ENCODE measurements around the gene ABLIM1. TPM values are rescaled to one million over a fixed set of nuclear protein-coding genes. Genes with fewer than 3 reads are reported as not detected.

The ABLIM1 gene
- total and polyA plus RNA-seq, 7 experiments from 2014 or later: 109 to 440 (median 357) TPM

DNA sequence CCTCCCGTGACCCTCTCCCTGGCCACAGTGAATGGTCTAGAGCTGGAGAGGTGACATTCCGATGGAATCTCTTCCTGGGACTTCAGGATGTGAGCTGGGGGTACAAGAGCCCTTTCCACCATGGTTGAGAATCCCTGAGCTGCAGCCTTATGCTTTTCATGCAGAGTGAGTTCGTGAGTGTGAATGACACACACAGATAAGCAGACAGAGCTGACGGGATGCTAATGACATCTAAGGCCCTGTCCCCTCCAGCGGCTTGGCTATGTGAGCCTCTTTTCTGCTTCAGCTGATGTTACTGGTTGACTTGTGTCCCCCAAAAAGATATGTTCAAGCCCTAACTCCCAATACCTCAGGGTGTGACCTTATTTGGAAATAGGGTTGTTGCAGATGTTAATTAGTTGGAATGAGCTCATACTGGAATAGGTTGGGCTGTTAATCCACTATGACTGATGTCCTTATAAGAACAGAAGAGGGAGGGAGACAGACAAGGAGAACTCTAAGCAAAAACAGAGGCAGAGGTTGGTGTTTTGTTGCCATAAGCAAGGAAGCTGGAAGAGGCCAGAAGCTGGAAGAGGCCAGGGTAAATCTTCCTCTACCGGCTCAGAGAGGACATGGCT lies 142.7 kb downstream of the ABLIM1 start:
- intact Hi-C loops (cut with micrococcal nuclease): loop anchor here in 1 of 2 donors (1.0 kb wide), 1 partner anchor 10 kb away; no protein-coding TSS in a partner anchor
- H3K27ac ChIP-seq (ENCODE audit: low read depth, low read length): peak overlapping the region; percentile 94
- peaks cover 0 to 16% (median 0%) of the 10 kb centered on the region in 3 experiments for H3K36me3 ChIP-seq (ENCODE audit: control insufficient read depth in 2 of 3, insufficient read depth in 3 of 3, low read length in 3 of 3)
- peaks cover 0 to 5% (median 0%) of the 10 kb centered on the region in 11 donors for H3K9me3 Mint-ChIP-seq
- peak in 1 of 9 donors; percentile 36 for DNase-seq
- H3K27me3 Mint-ChIP-seq: no peaks in the 10 kb centered on the region
- peak overlapping the region in 8 of 9 donors; percentile 74 to 100 (median 97) for H3K27ac Mint-ChIP-seq
- H3K4me1 Mint-ChIP-seq: peaks cover 78 to 98% (median 94%) of the 10 kb centered on the region in 7 donors
- H3K4me1 ChIP-seq (ENCODE audit: control insufficient read depth in 2 of 2, insufficient read depth in 2 of 2, low read length in 2 of 2): peaks cover 8 to 90% of the 10 kb centered on the region in 2 donors
- H3K4me3 ChIP-seq (ENCODE audit: low read length): no peak overlapping the region
- peak overlapping the region in 9 of 10 donors; percentile 72 to 97 (median 89) for H3K4me3 Mint-ChIP-seq
- POLR2A ChIA-PET: interaction anchor here (0.9 to 14.4 kb wide), 9 partner anchors 10 to 44 kb away, joined by 3 to 189 read pairs (median 8); no protein-coding TSS in a partner anchor
- H3K27me3 ChIP-seq (ENCODE audit: control insufficient read depth in 2 of 2, insufficient read depth in 2 of 2, low read length in 2 of 2): no peaks in the 10 kb centered on the region
- H3K9me3 ChIP-seq (ENCODE audit: control insufficient read depth in 2 of 3, low read length in 3 of 3): no peaks in the 10 kb centered on the region
- peaks cover 2 to 36% (median 22%) of the 10 kb centered on the region in 5 donors for H3K36me3 Mint-ChIP-seq
- CTCF ChIA-PET: interaction anchor here (1.2 to 16.7 kb wide), 5 partner anchors 10 to 188 kb away, joined by 3 to 283 read pairs (median 15); no protein-coding TSS in a partner anchor
- ATAC-seq: no peak

DNA sequence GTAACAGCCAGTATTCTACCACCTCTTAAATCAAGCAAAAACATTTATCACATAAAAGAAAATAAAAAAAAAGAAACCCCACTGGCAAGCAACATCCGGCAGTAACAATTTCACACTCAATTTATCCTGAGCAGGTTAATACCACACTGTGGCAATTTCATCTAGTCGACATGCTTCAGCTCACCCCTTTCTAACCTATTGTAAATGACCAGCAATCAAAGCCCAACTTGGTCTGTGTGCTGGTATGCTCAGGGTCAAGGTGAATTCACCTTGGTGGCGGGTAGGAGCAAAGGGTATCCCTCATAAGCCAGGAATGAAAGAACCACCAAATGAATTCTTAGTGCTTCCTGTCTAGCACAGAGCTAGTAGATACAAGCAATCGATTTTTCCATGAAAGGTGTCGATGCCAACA lies 144.7 kb downstream of the ABLIM1 start:
- POLR2A ChIA-PET: interaction anchor here (0.7 to 14.4 kb wide), 7 partner anchors 12 to 357 kb away, joined by 4 to 189 read pairs (median 5); no protein-coding TSS in a partner anchor
- Histone ChIP-seq H3K4me1 (ENCODE audit: control insufficient read depth in 2 of 2, insufficient read depth in 2 of 2, low read length in 2 of 2) (peaks cover 8 to 83% of the 10 kb centered on the region in 2 donors), H3K9me3 (ENCODE audit: control insufficient read depth in 2 of 3, low read length in 3 of 3) (no peaks in the 10 kb centered on the region), H3K27ac (ENCODE audit: low read depth, low read length) (peak overlapping the region; percentile 94), H3K4me3 (ENCODE audit: low read length) (peak overlapping the region; percentile 15), H3K36me3 (ENCODE audit: control insufficient read depth in 2 of 3, insufficient read depth in 3 of 3, low read length in 3 of 3) (peaks cover 0 to 15% (median 0%) of the 10 kb centered on the region in 3 experiments), H3K27me3 (ENCODE audit: control insufficient read depth in 2 of 2, insufficient read depth in 2 of 2, low read length in 2 of 2) (no peaks in the 10 kb centered on the region)
- Mint-ChIP-seq H3K4me3 (peak overlapping the region; percentile 72 to 97 (median 88)), H3K36me3 (peaks cover 0 to 39% (median 26%) of the 10 kb centered on the region in 5 donors), H3K4me1 (peaks cover 80 to 96% (median 92%) of the 10 kb centered on the region in 7 donors), H3K27ac (peak overlapping the region in 8 of 9 donors; percentile 92 to 100 (median 97)), H3K9me3 (peaks cover 0 to 6% (median 0%) of the 10 kb centered on the region in 11 donors), H3K27me3 (no peaks in the 10 kb centered on the region)
- CTCF ChIA-PET: interaction anchor here (1.0 to 16.7 kb wide), 6 partner anchors 11 to 42 kb away, joined by 3 to 283 read pairs (median 4); no protein-coding TSS in a partner anchor
- peak in 6 of 9 donors; percentile 56 to 68 (median 60) for DNase-seq
- intact Hi-C loops (cut with micrococcal nuclease): loop anchor here in 1 of 2 donors (1.0 kb wide), 4 partner anchors 13 to 31 kb away; no protein-coding TSS in a partner anchor
- ATAC-seq: peak; percentile 54

DNA sequence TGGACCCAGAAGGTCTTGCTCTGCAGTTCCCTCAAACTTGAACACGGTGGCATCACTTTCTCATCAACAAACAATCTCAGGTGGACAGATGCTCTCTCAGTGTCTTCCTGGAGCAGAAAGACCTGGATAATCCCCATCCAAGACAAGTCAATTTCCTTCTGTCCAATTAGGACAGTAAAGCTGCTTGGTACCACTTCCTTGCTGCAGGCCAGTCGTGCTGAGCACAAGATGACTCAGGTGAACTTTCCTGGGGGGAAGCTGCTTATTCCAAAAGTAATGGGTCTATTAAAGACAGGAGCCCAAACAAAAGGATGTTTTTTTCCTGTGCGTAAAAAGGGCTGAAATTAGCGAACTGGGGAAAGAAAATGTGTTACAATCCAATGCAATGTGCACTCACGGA lies 146.2 kb downstream of the ABLIM1 start:
- peaks cover 0 to 37% (median 23%) of the 10 kb centered on the region in 5 donors for H3K36me3 Mint-ChIP-seq
- peaks cover 8 to 83% of the 10 kb centered on the region in 2 donors for H3K4me1 ChIP-seq (ENCODE audit: control insufficient read depth in 2 of 2, insufficient read depth in 2 of 2, low read length in 2 of 2)
- H3K4me3 Mint-ChIP-seq: peak overlapping the region in 9 of 10 donors; percentile 72 to 97 (median 89)

DNA sequence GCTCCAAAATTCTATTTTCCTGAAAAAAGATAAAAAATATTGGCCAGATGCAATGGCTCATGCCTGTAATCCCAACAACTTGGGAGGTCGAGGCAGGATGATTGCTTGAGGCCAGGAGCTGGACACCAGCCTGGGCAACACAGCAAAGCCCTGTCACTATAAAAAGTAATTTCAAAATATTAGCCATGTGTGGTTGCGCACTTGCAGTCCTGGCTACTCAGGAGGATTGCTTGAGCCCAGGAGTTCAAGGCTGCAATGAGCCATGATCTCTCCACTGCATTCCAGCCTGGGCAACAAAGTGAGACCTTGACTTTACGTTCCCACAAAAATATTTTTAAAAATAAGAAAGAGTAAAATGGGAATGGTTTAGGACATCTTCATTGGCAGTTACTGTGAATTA lies 149.7 kb downstream of the ABLIM1 start:
- no peaks in the 10 kb centered on the region for H3K27me3 ChIP-seq (ENCODE audit: control insufficient read depth in 2 of 2, insufficient read depth in 2 of 2, low read length in 2 of 2)
- H3K9me3 Mint-ChIP-seq: peaks cover 0 to 6% (median 0%) of the 10 kb centered on the region in 11 donors
- peaks cover 62 to 96% (median 91%) of the 10 kb centered on the region in 7 donors for H3K4me1 Mint-ChIP-seq
- H3K36me3 ChIP-seq (ENCODE audit: control insufficient read depth in 2 of 3, insufficient read depth in 3 of 3, low read length in 3 of 3): peaks cover 0 to 9% (median 0%) of the 10 kb centered on the region in 3 experiments
- no peaks in the 10 kb centered on the region for H3K9me3 ChIP-seq (ENCODE audit: control insufficient read depth in 2 of 3, low read length in 3 of 3)
- H3K4me3 ChIP-seq (ENCODE audit: low read length): no peak overlapping the region
- peak overlapping the region in 5 of 10 donors; percentile 7 to 63 (median 62) for H3K4me3 Mint-ChIP-seq
- ChIA-PET CTCF (no interaction called here), POLR2A (interaction anchor here (1.4 to 14.5 kb wide), 4 partner anchors 7 to 18 kb away, joined by 6 to 189 read pairs (median 98); no protein-coding TSS in a partner anchor)
- H3K36me3 Mint-ChIP-seq: peaks cover 0 to 53% (median 31%) of the 10 kb centered on the region in 5 donors
- peak overlapping the region in 4 of 9 donors; percentile 43 to 79 (median 74) for H3K27ac Mint-ChIP-seq
- ATAC-seq (no peak), DNase-seq (no peak)
- intact Hi-C loops (cut with micrococcal nuclease): no loop called here
- peak overlapping the region; percentile 43 for H3K27ac ChIP-seq (ENCODE audit: low read depth, low read length)
- peaks cover 0 to 81% of the 10 kb centered on the region in 2 donors for H3K4me1 ChIP-seq (ENCODE audit: control insufficient read depth in 2 of 2, insufficient read depth in 2 of 2, low read length in 2 of 2)
- H3K27me3 Mint-ChIP-seq: no peaks in the 10 kb centered on the region

More for the DNA sequence above, 146.2 kb downstream of the ABLIM1 start:
- intact Hi-C loops (cut with micrococcal nuclease): no loop called here
- DNase-seq (no peak), ATAC-seq (no peak)
- no peaks in the 10 kb centered on the region for H3K27me3 ChIP-seq (ENCODE audit: control insufficient read depth in 2 of 2, insufficient read depth in 2 of 2, low read length in 2 of 2)
- peaks cover 0 to 15% (median 0%) of the 10 kb centered on the region in 3 experiments for H3K36me3 ChIP-seq (ENCODE audit: control insufficient read depth in 2 of 3, insufficient read depth in 3 of 3, low read length in 3 of 3)
- H3K9me3 ChIP-seq (ENCODE audit: control insufficient read depth in 2 of 3, low read length in 3 of 3): no peaks in the 10 kb centered on the region
- Mint-ChIP-seq H3K27me3 (no peaks in the 10 kb centered on the region), H3K9me3 (peaks cover 0 to 6% (median 0%) of the 10 kb centered on the region in 11 donors), H3K27ac (peak overlapping the region in 8 of 9 donors; percentile 92 to 100 (median 97)), H3K4me1 (peaks cover 71 to 96% (median 90%) of the 10 kb centered on the region in 7 donors)
- ChIA-PET POLR2A (interaction anchor here (0.8 to 14.4 kb wide), 3 partner anchors 11 to 20 kb away, joined by 4 to 189 read pairs (median 145); no protein-coding TSS in a partner anchor), CTCF (interaction anchor here (0.5 to 16.7 kb wide), 3 partner anchors 11 to 41 kb away, joined by 3 to 283 read pairs (median 3); no protein-coding TSS in a partner anchor)
- no peak overlapping the region for H3K4me3 ChIP-seq (ENCODE audit: low read length)
- peak overlapping the region; percentile 94 for H3K27ac ChIP-seq (ENCODE audit: low read depth, low read length)

DNA sequence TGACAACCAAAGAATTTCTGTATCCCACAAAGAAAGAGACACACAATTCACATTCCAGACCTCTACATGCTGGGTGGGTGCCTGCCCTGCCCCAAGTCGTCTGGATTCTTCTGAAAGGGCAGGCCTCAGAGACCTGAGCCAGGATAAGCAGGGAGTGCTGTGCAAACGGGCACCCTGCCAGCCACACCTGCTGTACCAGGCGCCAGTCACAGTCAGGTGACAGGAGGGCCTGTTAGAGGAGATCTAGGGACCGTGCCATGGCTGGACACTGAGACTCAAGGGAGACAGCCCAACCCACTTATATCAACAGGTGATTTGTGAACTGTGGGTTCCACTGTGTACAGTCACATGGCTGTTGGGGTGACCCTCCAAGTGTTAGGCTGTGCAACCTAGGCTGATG lies 150.6 kb downstream of the ABLIM1 start:
- intact Hi-C loops (cut with micrococcal nuclease): no loop called here
- no peak for DNase-seq
- H3K4me1 ChIP-seq (ENCODE audit: control insufficient read depth in 2 of 2, insufficient read depth in 2 of 2, low read length in 2 of 2): peaks cover 0 to 81% of the 10 kb centered on the region in 2 donors

DNA sequence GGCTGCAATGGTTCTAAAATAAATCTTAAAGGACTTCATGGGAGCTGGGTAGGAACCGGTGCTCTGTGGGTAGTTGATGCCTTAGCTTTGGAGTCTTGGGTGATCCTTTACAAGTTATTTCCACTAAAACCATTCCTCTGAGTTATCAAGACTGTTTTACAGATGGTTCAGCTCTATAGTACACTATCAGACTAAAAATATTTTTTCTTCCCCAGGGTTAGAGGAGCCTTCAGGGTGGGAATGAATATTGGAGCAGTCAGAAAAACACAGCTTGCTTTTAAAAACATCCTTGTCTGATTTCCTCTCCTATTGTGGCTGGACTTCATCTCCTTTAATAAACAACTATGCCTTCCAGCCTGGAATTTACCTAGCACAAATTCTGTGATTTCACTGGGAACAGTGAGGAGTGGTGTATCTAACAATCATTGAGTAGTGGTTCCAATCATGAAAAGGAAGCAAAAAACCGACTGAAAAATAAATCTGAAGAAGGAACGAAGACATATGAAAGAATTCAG lies 151.1 kb downstream of the ABLIM1 start:
- ChIA-PET POLR2A (interaction anchor here (0.8 to 14.5 kb wide), 3 partner anchors 9 to 22 kb away, joined by 4 to 189 read pairs (median 5); no protein-coding TSS in a partner anchor), CTCF (interaction anchor here (1.0 to 1.9 kb wide), 2 partner anchors 36 to 203 kb away, joined by 4 to 6 read pairs; no protein-coding TSS in a partner anchor)
- DNase-seq (no peak), ATAC-seq (no peak)
- Mint-ChIP-seq H3K4me3 (peak overlapping the region in 9 of 10 donors; percentile 1 to 73 (median 62)), H3K4me1 (peaks cover 54 to 96% (median 90%) of the 10 kb centered on the region in 7 donors), H3K27me3 (no peaks in the 10 kb centered on the region), H3K27ac (peak overlapping the region in 8 of 9 donors; percentile 60 to 92 (median 82)), H3K9me3 (peaks cover 0 to 6% (median 0%) of the 10 kb centered on the region in 11 donors), H3K36me3 (peaks cover 0 to 47% (median 28%) of the 10 kb centered on the region in 5 donors)
- peaks cover 0 to 9% (median 0%) of the 10 kb centered on the region in 3 experiments for H3K36me3 ChIP-seq (ENCODE audit: control insufficient read depth in 2 of 3, insufficient read depth in 3 of 3, low read length in 3 of 3)
- H3K9me3 ChIP-seq (ENCODE audit: control insufficient read depth in 2 of 3, low read length in 3 of 3): no peaks in the 10 kb centered on the region
- intact Hi-C loops (cut with micrococcal nuclease): no loop called here
- no peaks in the 10 kb centered on the region for H3K27me3 ChIP-seq (ENCODE audit: control insufficient read depth in 2 of 2, insufficient read depth in 2 of 2, low read length in 2 of 2)
- peak overlapping the region; percentile 43 for H3K27ac ChIP-seq (ENCODE audit: low read depth, low read length)
- H3K4me3 ChIP-seq (ENCODE audit: low read length): no peak overlapping the region
- peaks cover 0 to 79% of the 10 kb centered on the region in 2 donors for H3K4me1 ChIP-seq (ENCODE audit: control insufficient read depth in 2 of 2, insufficient read depth in 2 of 2, low read length in 2 of 2)

More for the DNA sequence above, 150.6 kb downstream of the ABLIM1 start:
- peak overlapping the region; percentile 43 for H3K27ac ChIP-seq (ENCODE audit: low read depth, low read length)
- H3K4me3 ChIP-seq (ENCODE audit: low read length): no peak overlapping the region
- POLR2A ChIA-PET: interaction anchor here (0.8 to 14.5 kb wide), 4 partner anchors 8 to 22 kb away, joined by 4 to 189 read pairs (median 6); no protein-coding TSS in a partner anchor
- peaks cover 0 to 9% (median 0%) of the 10 kb centered on the region in 3 experiments for H3K36me3 ChIP-seq (ENCODE audit: control insufficient read depth in 2 of 3, insufficient read depth in 3 of 3, low read length in 3 of 3)
- H3K4me3 Mint-ChIP-seq: peak overlapping the region in 9 of 10 donors; percentile 1 to 73 (median 62)
- H3K9me3 ChIP-seq (ENCODE audit: control insufficient read depth in 2 of 3, low read length in 3 of 3): no peaks in the 10 kb centered on the region
- ATAC-seq: peak; percentile 23
- peaks cover 0 to 6% (median 0%) of the 10 kb centered on the region in 11 donors for H3K9me3 Mint-ChIP-seq
- H3K27me3 Mint-ChIP-seq: no peaks in the 10 kb centered on the region
- H3K27me3 ChIP-seq (ENCODE audit: control insufficient read depth in 2 of 2, insufficient read depth in 2 of 2, low read length in 2 of 2): no peaks in the 10 kb centered on the region
- CTCF ChIA-PET: no interaction called here
- peaks cover 0 to 49% (median 31%) of the 10 kb centered on the region in 5 donors for H3K36me3 Mint-ChIP-seq
- peak overlapping the region in 8 of 9 donors; percentile 60 to 92 (median 82) for H3K27ac Mint-ChIP-seq
- H3K4me1 Mint-ChIP-seq: peaks cover 56 to 96% (median 90%) of the 10 kb centered on the region in 7 donors
